Activated CD4-positive, alpha-beta T cell treated with anti-CD3 and anti-CD28 coated beads, Interleukin-2, Interleukin-6, amounts not matched to agents 100 ng/mL and 50 ng/mL, durations not matched to agents 16 hours and 8 hours (primary cell): Measurements from ENCODE around the gene SYNPO.

Source experiments
- DNase-seq: peaks from one replicate; pipeline ENCODE4 v3.0.0-alpha.2; 2020

The SYNPO gene

DNA sequence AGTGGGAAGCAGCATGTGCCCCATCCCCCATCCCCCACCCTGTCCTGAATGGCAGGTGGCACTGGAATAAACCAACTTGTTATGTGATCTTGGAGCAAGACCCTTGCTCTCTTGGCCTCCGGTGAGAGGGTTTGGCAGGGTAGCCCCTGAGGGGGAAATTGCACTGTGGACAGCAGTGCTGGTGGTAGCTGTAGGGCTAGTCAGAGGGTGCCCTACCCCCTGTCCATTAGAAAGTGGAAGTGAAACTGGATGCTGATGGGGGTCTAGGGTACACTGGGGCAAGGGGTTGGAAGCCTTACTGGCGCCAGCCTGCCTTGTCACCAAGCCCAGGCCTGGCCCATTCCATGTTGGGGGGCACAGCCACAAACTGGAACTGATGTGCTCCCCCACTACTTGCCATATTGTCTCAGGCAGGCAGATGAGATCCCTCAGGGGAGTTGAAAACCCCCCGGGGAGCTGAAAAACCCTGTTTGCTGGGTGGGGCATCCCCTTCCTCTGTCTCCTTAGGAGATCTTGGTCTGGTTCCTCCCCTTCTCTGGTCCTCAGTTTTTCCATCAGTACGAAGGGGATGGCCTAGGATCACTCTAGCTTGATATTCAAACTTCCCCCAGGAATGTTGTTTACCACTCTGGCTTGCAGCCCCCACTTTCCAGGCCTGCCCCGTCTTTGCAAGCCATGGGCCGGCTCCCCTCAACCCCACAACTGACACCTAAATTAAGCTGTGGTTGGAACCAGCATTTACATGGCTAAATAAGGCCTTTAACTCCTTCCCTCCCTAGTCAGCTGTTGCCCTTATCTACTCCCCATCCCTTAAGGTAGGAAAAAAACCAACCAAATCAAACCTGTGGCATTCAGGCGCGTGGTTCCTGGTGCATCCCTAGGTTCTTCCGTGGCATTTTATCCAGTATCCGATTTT lies 14.4 kb upstream of the SYNPO start:
- DNase-seq: no peak

DNA sequence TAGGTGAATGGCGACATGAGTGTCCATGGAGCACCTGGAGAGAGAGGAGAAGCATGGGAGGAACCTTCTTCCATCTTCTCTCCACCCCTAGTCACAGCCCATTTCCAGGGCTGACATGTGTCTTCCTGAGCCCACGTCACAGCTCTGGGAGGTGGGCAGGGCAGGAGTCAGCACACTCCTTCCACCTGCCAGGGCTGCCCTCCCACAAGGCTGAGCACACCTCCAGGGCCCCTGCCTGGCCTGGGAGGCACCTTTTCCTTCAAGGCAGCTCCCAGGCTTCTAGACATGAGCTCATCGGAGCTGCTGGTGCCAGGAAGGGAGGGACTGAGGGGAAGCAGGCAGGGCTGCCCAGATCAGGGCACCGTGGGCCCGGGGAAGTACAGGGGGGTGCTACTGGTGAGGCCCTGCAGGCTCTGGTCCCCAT lies 13.6 kb upstream of the SYNPO start:
- no peak for DNase-seq

DNA sequence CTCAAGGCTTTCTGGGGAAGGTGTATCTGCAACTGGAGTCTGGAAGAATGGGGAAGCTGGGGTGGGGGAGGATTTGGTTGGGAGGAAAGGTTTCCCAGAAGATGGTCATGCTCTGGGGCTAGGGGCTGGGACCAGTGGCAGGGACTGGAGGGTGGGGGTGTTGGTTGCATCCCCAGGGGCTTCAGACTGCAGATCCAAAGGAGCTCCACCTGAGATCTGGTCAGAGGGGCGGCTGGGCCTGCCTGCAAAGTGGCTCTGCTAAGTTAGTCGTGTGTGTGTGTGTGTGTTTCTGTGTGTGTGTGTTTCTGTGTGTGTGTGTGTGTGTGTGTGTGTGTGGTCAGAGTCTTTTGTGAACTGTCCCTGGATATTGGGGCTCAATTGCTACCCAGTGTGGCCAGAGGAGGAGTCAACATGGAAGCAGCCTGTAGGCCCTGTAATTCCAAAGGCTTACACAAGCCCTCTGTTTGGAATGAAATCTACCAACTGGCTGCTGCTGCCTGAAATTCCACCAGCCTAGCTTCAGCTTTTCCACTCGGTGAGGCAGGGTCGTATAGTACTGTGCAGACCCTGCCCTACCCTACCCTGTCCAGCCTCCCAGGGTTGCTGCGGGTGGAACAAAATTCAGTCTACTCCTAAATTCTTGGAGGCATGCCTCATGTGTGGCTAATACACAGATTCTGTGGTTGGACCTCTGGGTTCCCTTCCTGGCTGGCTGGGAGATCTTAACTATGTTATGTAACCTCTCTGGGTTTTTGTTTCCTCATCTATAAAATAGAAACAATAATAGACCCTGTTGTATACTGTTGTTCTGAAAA lies 12.5 kb upstream of the SYNPO start:
- DNase-seq: no peak

DNA sequence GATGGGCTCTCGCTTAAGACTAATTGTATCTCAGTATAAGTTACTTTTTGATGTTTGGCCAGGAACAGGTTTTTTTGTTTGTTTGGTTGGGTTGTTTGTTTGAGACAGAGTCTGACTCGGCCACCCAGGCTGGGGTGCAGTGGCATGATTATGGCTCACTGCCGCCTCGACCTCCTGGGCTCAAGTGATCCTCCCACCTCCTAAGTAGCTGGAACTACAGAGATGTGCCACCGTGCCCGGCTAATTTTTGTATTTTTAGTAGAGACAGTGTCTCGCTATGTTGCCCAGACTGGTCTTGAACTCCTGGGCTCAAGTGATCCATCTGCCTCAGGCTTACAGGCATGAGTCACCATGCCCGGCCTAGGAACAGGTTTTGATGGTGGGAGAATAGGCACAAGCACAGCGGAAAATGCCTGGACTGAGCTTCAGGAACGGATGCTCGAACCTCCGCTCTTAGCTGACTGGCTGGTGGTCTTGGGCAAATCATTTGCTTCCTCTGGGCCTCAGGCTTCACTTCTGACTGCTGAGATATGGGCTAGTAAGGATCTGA lies 11.4 kb upstream of the SYNPO start:
- DNase-seq: no peak

DNA sequence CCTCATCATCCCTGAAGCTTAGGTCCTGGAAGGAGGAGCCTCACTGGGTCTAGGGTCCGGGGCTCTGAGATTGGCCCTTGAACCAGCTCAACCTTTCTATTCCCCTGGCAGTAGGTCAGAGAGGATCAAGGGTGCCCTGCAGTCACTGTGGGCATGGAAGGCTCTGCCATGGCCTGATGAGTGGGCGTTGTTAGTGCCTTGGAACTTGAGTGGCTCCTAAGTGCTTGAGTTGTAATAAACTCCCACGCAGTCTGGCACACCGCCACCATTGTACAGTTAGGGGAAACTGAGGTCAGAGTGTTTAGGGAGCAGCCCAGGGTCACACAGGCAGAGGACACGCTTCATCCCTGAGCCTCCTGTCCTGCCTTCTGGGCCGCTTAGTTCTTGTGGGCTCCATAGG lies 10.4 kb upstream of the SYNPO start:
- no peak for DNase-seq

DNA sequence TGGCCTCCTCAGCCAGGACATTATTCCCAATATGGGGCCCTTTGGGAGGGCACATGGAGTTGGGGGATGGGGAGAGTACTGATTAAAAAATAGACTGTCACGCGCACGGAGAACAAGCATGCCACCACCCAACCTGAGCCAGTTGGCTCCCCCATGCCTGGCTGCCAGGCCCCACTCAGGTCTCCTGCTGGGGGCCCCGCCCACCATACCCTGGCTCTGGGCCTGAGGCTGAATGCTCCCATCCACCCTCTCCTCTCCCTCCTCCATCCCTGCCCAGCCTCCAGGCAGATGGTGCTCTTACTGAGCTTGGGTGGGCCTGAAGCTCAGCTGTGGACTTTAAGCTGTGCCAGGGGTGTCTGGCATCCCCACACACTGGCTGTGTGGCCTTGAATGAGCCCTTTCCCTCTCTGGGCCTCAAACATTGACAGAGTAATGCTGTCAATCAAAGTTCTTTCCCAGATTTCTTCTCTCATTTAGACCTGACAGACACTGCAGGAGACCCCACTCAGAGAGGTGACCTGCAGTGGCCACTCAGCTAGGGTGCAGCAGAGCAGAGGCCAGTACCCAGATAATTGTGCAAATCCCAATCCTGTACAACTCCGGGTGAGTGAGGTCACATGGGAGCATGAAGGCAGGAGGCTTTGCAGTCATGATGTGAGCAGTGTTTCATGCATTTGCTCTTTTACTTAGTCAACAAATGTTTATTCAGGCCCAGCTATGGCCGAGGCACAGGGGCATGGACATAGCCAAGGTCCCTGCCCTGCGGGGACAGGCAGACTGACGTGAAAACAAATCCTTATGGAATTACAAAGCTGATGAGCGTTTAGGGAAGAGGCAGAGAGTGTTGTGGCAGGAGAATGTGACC lies 9.8 kb upstream of the SYNPO start:
- DNase-seq: no peak

DNA sequence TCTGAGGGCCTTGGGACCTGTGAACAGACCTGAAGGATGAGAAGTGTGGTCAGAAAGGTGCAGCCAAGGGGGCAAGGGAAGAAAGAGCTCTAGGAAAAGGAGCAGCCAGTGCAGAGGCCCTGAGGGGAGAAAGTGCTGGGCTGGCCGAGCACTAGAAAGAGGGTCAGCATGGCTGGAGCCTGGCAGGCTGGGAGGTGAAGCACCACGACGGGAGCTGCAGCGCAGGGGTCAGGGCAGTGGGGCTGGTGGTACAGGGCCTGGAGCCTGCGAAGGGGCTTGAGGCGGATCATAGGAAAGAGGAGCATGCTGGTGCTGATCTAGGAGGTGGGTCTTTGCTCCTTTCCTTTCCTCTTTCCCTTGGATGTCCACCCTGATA lies 9.1 kb upstream of the SYNPO start:
- DNase-seq: no peak

DNA sequence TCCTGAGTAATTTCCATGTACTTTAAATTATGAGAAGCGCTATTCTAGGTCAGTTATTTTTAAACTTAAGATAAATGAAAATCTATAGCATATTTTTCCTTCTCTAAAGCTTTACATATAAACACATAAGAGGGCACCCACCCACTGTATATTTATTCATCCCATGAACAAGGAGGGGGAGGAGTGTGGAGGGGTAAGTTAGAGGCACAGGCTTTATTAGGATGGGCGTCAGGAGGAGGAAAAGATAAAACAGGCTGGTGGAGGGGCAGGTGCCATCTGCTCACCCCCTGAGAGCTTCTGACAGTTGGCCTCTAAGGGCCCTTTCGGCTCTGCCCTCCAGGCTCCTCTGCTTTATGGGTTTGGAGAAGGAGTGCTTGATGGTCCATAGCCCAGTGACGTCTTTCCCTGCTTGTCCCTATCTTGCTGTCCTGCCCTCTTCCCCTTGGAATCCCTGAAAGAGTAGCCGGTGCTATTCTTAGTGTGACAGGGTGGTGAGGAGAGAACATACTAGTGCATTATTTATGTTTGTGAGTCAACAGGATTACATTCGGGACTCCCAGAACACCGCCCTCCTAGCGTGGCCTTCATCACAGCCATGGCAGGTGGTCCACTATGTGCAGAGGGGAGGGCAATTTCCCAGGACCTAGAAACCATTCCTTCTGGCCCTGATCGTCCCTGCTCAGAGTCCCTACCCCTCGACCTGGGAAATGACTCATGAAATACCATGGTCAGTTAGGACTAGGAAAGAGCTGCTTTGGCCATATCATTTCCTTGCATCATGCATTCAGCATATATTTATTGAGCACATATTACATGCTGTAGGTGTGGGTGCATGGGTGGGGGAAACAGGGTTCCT lies 7.9 kb upstream of the SYNPO start:
- DNase-seq: no peak

DNA sequence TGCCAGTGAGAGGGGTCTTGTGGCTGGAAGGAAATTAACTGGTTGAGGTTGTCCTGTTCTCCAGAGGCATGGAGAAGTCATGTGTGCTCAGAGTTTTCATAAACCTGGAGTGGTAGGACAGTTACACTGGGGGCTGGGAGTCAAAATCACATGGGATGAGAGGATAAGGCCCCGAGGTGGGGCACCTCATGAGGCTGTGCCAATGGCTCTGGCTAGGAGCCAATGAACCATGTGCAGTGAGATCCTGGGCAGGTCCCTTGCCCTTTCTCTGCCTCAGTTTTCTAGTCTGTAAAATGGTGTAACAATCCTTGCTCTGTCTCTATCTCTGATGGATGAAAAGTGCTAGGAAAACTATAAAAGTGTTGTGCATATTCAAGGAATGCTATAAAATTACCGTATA lies 7.0 kb upstream of the SYNPO start:
- no peak for DNase-seq

DNA sequence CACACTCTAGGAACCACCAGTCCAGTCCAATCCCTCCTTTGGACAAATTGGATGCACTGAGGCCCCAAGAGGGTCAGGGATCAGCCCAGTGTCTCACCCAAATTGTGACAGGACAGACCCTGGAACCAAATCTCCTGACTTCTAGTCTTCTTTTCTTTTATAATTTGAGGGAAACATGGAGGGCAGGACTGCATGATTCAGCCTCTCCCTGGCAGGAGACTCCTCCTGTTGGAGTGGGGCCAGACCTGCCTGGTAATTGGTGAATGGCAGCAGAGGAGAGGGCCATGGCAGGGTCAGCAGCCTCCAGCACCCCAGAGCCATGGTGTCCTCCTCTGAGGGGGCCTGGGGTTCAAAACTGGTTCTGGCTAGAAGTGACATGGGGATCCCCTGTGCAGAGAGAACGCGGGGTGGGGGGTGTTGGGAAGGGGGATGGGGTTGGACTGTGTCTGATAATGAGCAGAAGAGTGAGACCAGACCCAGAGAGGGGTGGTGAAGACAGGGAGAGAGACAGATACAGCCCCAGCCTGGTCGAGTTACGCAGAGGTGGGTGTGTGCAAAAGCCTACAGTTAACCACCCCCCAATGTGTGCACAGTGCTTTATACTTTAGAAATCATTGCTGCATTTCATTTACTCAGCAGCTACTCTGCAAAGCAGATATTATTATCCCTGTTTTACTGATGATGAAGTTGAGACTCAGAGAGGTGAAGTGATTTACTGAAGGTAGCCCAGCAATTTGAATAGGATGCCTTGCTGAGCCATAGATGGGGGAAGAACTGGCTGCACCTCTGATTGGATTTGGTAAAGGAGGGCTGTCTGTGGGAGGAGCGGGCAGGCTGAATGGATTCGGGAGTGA lies 3.8 kb upstream of the SYNPO start:
- DNase-seq: no peak

DNA sequence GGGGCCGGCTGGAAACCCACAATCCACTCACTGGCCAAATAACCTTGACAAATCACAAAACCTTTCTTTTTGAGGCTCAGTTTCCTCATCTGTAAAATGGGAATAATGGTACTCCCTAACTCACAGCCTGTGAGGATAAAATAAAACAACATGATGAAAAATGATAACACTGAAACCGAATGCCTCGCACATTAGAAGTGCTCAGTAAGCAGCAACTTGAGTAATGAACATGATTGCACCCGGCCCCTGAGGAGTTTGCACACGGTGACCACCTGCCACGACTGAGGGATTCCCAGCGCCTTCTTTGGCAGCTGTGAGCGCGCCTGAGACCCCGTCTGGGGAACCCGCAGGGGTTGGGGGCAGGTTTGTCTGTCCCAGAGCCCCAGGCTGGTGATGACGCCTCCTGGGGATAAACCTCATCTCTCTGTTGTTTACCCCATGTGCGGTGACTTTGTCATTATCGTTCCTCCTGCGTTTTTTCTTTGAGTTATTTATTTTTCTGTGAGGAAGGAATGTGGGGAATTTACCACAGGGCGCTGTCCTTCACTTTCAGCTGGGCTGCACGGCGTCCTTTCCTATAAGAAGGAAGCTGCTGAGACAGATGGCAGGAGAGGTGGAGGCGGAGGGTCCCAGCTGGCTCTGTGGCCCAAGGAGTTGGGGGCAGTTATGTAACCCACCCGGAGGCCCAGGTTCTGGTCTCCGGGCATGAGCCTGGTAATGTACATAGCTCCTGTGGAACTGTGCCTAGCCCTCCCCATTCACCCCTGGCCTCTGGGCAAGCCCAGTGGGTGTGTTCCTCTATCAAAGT lies 3.0 kb upstream of the SYNPO start:
- no peak for DNase-seq

DNA sequence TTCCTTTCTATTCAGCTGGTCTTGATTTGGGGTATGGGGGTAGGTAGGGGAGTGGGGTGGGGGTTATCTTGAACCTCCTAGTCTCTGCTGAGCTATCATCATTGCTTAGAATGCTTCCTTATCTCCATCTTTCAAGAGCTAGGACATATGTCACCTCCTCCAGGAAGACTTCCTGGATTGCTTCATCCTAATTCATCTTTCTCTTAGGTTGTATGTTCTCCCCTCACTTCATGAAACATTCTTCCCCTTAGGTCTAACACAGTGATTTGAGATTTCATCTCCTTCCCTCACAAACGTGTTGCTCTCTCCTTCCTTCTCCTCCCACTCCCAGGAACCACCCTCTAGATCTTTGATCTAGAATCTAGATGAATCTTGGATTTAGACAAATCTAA lies 2.4 kb upstream of the SYNPO start:
- no peak for DNase-seq

DNA sequence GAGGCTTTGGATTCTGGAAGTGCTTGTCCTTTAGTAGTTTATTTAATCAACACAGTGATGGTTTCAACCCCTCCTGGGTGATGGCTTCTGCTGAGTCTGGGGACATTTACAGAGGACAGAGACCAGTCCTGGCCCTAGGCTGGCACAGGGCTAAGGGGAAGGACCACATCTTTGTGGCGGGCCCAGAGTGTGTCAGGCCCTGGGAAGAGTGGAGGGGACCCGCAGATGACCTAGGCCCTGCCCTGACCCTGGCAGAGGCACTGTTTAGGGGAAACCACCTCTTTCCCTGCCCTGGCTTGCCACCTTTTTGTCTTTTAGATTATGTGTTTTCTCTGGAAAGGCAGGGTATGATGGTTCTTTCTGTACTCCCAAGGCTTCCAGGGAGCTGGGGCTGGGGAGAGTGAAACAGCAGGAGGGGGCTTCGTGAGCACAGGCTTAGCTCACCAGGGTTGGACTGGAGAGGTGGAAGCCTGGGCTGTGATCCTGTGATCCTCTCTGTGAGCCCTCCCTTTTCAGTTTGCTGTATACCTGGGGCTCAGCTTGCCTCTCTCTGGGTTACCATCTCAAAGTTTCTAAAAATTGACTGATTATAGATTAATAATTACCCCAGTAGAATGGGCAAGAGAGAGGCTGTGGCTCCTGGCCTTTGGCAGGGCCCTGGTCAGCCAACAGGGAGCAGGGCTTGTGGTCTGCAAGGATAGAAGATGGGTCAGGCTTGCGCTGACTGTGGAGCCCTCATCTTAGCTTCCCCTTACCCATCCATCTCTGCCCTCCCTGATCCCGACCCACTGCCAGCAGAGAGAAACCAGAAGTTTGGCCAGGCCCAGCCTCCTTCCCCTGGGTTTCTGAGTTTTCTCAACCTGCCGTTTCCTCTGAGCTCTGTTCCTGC lies 1.7 kb upstream of the SYNPO start:
- DNase-seq: no peak

DNA sequence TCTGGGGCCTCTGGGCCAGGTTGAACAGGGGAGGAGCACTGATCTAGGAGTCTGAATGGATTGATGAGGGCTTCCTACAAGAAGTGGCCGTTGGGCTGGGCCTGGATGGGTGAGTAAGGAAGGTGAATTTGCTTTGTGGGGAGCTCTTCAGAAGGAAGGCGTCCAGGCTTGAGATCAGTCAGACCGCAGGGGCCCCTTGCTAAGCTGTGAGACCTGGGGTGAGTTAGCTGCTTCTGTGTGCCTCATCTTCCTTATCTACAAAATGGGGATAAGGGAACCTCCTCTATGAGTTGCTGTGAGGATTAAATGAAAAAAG lies 1.1 kb upstream of the SYNPO start:
- DNase-seq: no peak

DNA sequence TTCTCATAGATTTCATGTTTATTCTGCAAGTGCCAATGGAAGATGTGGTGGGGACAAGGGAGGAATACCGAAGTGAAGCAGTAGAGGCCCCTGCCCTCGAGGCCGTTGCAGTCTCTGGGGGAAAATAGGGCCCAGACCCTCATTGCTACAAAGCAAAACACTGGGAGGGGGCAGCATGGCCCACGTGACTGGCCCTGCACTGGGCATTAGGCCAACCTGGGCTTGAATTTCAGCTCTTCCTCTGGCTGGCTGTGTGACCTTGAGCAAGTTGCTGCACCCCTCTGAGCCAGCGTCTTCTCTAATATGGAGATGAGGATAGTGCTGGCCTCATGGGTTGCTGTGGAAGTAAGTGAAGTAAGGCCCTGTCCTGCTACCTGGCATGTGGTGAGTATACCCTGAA lies 709 bp upstream of the SYNPO start:
- DNase-seq: no peak

DNA sequence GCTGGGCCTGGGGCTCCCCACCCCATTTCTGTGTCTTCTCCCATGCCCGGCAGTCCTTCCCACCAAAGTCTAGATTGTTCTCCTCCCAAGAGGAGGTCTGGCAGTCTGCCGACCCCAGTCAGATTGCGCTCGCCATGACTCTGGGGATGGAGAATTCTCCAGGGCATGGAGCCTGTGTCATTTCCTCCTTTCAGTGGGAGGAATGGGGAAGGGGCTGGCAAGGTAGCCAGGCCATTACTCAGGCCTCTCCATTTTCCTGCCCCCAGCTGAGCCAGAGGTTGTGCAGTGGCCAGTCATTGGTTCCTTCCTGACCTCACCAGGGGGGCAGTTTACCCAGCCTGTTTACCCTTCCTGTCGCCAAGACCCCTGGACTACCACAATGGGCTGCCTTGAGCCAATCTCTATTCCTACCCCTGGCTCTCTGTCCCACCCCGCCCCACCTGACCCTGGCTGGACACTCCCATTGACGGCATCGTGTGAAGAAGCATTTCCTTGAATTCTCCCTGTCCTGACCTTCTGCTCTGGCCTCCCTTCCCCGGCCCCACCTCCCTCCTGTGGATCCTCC lies 628 bp downstream of the SYNPO start:
- no peak for DNase-seq

DNA sequence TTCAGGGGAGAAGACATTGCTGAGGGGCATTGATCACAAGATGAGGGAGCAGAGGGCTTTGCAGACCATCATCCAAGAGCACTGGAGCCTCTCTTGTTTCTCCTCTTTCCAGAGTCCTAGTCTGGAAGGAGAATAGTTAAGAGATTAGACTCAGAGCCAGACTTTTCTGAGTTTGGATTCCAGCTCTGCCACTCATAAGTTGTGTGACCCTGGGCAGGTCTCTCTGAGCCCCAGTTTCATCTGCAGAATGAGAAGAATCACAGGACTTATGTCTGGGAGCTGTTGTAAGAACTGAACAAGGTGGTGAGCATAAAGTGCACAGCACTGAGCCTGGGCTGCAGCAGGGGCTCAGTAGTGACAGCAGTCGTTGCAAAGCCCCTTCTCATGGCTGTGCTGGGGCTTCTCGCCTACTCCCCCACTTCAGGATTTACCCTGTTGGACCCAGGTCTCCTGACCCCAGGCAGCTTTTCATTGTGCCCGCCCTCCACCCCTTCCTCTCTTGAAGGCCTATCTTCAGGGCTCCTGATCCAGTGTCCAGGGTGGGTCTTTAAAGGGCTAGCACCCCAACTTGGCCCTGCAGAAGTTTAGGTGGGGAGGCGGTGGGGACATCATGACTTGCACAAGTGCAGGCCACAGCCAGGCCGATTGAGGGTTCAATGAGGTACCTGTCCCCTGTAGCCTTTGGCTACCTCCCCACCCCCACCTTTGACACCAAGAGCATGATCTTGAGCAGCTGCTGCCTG lies 1.5 kb downstream of the SYNPO start:
- DNase-seq: no peak

DNA sequence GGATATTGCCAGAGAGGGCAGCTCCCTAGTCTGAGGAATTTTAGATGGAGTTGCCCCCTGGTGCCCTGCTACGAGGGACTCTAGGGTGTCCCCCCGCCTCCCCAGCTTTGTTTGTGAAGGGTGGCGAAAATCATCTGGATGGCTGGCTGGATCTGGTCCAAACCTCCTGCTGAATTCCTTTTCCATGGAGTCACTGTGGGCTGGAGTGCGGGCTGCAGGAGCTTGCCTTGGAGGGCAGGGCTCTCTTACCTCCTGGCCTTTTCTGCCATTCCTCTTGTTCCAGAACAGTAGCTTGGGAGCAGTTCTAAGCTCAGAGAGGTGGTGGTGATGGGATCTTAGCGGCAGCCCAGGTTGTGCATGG lies 2.1 kb downstream of the SYNPO start:
- no peak for DNase-seq
